Measurements from ENCODE around the gene ZNF668.
"Not testable (repeated sequence)": the region's sequence is repeated elsewhere in the genome, so short reads cannot be mapped to it uniquely, and the experiment has no call there.

ZNF668 gene

GRCh38 chr16:31108035-31108793, 34.2 kb upstream of the ZNF668 start, which contains the start of gene BCKDK:
BCKDK (plus strand) TSS chr16:31108386; CDS start chr16:31109224, 838 bp downstream.
- peaks cover 18% of the 10 kb centered on the region for H3K4me1 Mint-ChIP-seq (ENCODE audit: low read depth)
- H3K9me3 Mint-ChIP-seq: no peaks in the 10 kb centered on the region
- peak within 1 kb of the TSS; percentile 80 for H3K27ac Mint-ChIP-seq
- peak within 1 kb of the TSS; percentile 84 for H3K4me3 Mint-ChIP-seq
- peak; percentile 80 for DNase-seq (ENCODE audit: low spot score)
- no peaks in the 10 kb centered on the region for H3K27me3 Mint-ChIP-seq (ENCODE audit: low read depth)
- peaks cover 20% of the 10 kb centered on the region for H3K36me3 Mint-ChIP-seq (ENCODE audit: low read depth)

GRCh38 chr16:31107465-31107867, 33.4 kb upstream of the ZNF668 start:
- no peaks in the 10 kb centered on the region for H3K9me3 Mint-ChIP-seq
- H3K4me1 Mint-ChIP-seq (ENCODE audit: low read depth): peaks cover 18% of the 10 kb centered on the region
- peak overlapping the region; percentile 80 for H3K27ac Mint-ChIP-seq
- peaks cover 20% of the 10 kb centered on the region for H3K36me3 Mint-ChIP-seq (ENCODE audit: low read depth)
- H3K27me3 Mint-ChIP-seq (ENCODE audit: low read depth): no peaks in the 10 kb centered on the region
- DNase-seq (ENCODE audit: low spot score): peak; percentile 61
- H3K4me3 Mint-ChIP-seq: peak overlapping the region; percentile 84

GRCh38 chr16:31106509-31107464, 32.7 kb upstream of the ZNF668 start:
- no peak for DNase-seq (ENCODE audit: low spot score)
- H3K36me3 Mint-ChIP-seq (ENCODE audit: low read depth): peaks cover 17% of the 10 kb centered on the region
- peaks cover 18% of the 10 kb centered on the region for H3K4me1 Mint-ChIP-seq (ENCODE audit: low read depth)
- peak overlapping the region; percentile 80 for H3K27ac Mint-ChIP-seq
- H3K9me3 Mint-ChIP-seq: no peaks in the 10 kb centered on the region
- no peaks in the 10 kb centered on the region for H3K27me3 Mint-ChIP-seq (ENCODE audit: low read depth)
- H3K4me3 Mint-ChIP-seq: peak overlapping the region; percentile 84

- Mint-ChIP-seq H3K4me1 (ENCODE audit: low read depth) (peaks cover 18% of the 10 kb centered on the region), H3K9me3 (no peaks in the 10 kb centered on the region), H3K27me3 (ENCODE audit: low read depth) (no peaks in the 10 kb centered on the region), H3K36me3 (ENCODE audit: low read depth) (peaks cover 11% of the 10 kb centered on the region), H3K27ac (peak overlapping the region; percentile 79), H3K4me3 (no peak overlapping the region)
- DNase-seq (ENCODE audit: low spot score): peak; percentile 76
Measured at GRCh38 chr16:31105677-31106213, 31.7 kb upstream of the ZNF668 start.

GRCh38 chr16:31100876-31101641, 27.0 kb upstream of the ZNF668 start:
- not testable (repeated sequence) for H3K27ac Mint-ChIP-seq; H3K4me1 Mint-ChIP-seq (ENCODE audit: low read depth); H3K27me3 Mint-ChIP-seq (ENCODE audit: low read depth); H3K9me3 Mint-ChIP-seq; H3K4me3 Mint-ChIP-seq; H3K36me3 Mint-ChIP-seq (ENCODE audit: low read depth); DNase-seq (ENCODE audit: low spot score)

- no peak overlapping the region for H3K4me3 Mint-ChIP-seq
- H3K9me3 Mint-ChIP-seq: no peaks in the 10 kb centered on the region
- H3K4me1 Mint-ChIP-seq (ENCODE audit: low read depth): peaks cover 6% of the 10 kb centered on the region
- no peak overlapping the region for H3K27ac Mint-ChIP-seq
- no peaks in the 10 kb centered on the region for H3K36me3 Mint-ChIP-seq (ENCODE audit: low read depth)
- peaks cover 4% of the 10 kb centered on the region for H3K27me3 Mint-ChIP-seq (ENCODE audit: low read depth)
- DNase-seq (ENCODE audit: low spot score): no peak
Measured at GRCh38 chr16:31099860-31100638, 26.0 kb upstream of the ZNF668 start.

GRCh38 chr16:31094424-31095120, 20.5 kb upstream of the ZNF668 start, which contains the start of gene VKORC1:
VKORC1 (minus strand) TSS chr16:31094797; CDS start chr16:31094729, 68 bp downstream.
- H3K36me3 Mint-ChIP-seq (ENCODE audit: low read depth): peaks cover 10% of the 10 kb centered on the region
- no peaks in the 10 kb centered on the region for H3K27me3 Mint-ChIP-seq (ENCODE audit: low read depth)
- H3K9me3 Mint-ChIP-seq: no peaks in the 10 kb centered on the region
- H3K27ac Mint-ChIP-seq: peak within 1 kb of the TSS; percentile 86
- H3K4me3 Mint-ChIP-seq: peak within 1 kb of the TSS; percentile 91
- peak; percentile 91 for DNase-seq (ENCODE audit: low spot score)
- H3K4me1 Mint-ChIP-seq (ENCODE audit: low read depth): peaks cover 13% of the 10 kb centered on the region

- Mint-ChIP-seq H3K4me1 (ENCODE audit: low read depth) (peaks cover 13% of the 10 kb centered on the region), H3K27ac (peak overlapping the region; percentile 86), H3K9me3 (no peaks in the 10 kb centered on the region), H3K27me3 (ENCODE audit: low read depth) (no peaks in the 10 kb centered on the region), H3K36me3 (ENCODE audit: low read depth) (peaks cover 12% of the 10 kb centered on the region), H3K4me3 (peak overlapping the region; percentile 91)
- DNase-seq (ENCODE audit: low spot score): no peak
Measured at GRCh38 chr16:31094088-31094423, 20.0 kb upstream of the ZNF668 start.

- Mint-ChIP-seq H3K4me3 (peak overlapping the region; percentile 91), H3K4me1 (ENCODE audit: low read depth) (peaks cover 13% of the 10 kb centered on the region), H3K27ac (peak overlapping the region; percentile 8), H3K27me3 (ENCODE audit: low read depth) (no peaks in the 10 kb centered on the region), H3K36me3 (ENCODE audit: low read depth) (peaks cover 12% of the 10 kb centered on the region), H3K9me3 (no peaks in the 10 kb centered on the region)
- DNase-seq (ENCODE audit: low spot score): no peak
Measured at GRCh38 chr16:31093132-31093703, 19.2 kb upstream of the ZNF668 start.

GRCh38 chr16:31092330-31092729, 18.3 kb upstream of the ZNF668 start:
- DNase-seq (ENCODE audit: low spot score): no peak
- H3K9me3 Mint-ChIP-seq: no peaks in the 10 kb centered on the region
- peaks cover 12% of the 10 kb centered on the region for H3K36me3 Mint-ChIP-seq (ENCODE audit: low read depth)
- peaks cover 13% of the 10 kb centered on the region for H3K4me1 Mint-ChIP-seq (ENCODE audit: low read depth)
- H3K27me3 Mint-ChIP-seq (ENCODE audit: low read depth): no peaks in the 10 kb centered on the region
- H3K27ac Mint-ChIP-seq: no peak overlapping the region
- peak overlapping the region; percentile 1 for H3K4me3 Mint-ChIP-seq

- Mint-ChIP-seq H3K36me3 (ENCODE audit: low read depth) (peaks cover 13% of the 10 kb centered on the region), H3K4me3 (no peak overlapping the region), H3K9me3 (no peaks in the 10 kb centered on the region), H3K27me3 (ENCODE audit: low read depth) (no peaks in the 10 kb centered on the region), H3K27ac (no peak overlapping the region), H3K4me1 (ENCODE audit: low read depth) (peaks cover 9% of the 10 kb centered on the region)
- DNase-seq (ENCODE audit: low spot score): no peak
Measured at GRCh38 chr16:31090540-31090939, 16.5 kb upstream of the ZNF668 start.

- H3K27me3 Mint-ChIP-seq (ENCODE audit: low read depth): no peaks in the 10 kb centered on the region
- no peak for DNase-seq (ENCODE audit: low spot score)
- H3K27ac Mint-ChIP-seq: no peak overlapping the region
- peaks cover 11% of the 10 kb centered on the region for H3K36me3 Mint-ChIP-seq (ENCODE audit: low read depth)
- H3K4me3 Mint-ChIP-seq: no peak overlapping the region
- H3K4me1 Mint-ChIP-seq (ENCODE audit: low read depth): peaks cover 4% of the 10 kb centered on the region
- H3K9me3 Mint-ChIP-seq: no peaks in the 10 kb centered on the region
Measured at GRCh38 chr16:31089199-31089598, 15.2 kb upstream of the ZNF668 start.

Measured in T-helper 2 cell treated with Interferon-gamma antibody and Interleukin-4, amounts not matched to agents 5 μg/mL and 100 μg/mL, for 36 hours (primary cell).